ENCODE measurements around the gene LTBP2. TPM values are rescaled to one million over a fixed set of nuclear protein-coding genes. Genes with fewer than 3 reads are reported as not detected.
A peak's percentile ranks its signal among the peaks of the same experiment; 100 is the strongest.

Gene LTBP2
- polyA plus RNA-seq, 2 of the 4 experiments (the other 2 are of a cell fraction): 4.9 to 14.4 TPM

DNA sequence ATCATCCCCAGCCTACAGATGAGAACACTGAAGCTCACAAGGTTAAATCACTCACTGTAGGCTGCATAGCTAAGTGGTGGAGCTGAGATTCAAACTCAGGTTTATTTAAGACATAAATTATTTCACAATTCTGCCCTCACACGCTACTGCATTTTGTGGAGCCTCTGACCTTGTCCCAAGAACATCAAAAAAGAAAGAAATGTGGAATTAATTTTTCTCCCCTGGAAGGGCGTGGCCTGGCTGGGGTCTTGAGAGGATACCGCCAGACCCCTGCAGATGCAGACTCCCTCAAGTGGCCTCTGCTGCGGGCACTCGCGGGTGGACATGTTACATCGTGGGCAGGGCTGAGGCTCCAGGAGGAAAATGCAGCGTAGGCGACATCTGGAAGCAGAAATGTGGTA, 40.6 kb downstream of the LTBP2 start:
- ATAC-seq (peak; percentile 10 to 12; a peak in 3 of 6 replicates), FAIRE-seq (no peak), DNase-seq (ENCODE audit: low read depth in 1 of 2, low spot score in 1 of 2) (no peak)
- peaks cover 82% of the 10 kb centered on the region for H3K4me1 ChIP-seq
- 9% methylated on average over 9 of the region's 9 CpGs for WGBS (ENCODE audit: missing lambda C conversion rate)
- ChIA-PET POLR2A (interaction anchor here (0.7 to 2.9 kb wide), 10 partner anchors 8 to 160 kb away, joined by 3 to 17 read pairs (median 4); no protein-coding TSS in a partner anchor), CTCF (interaction anchor here (0.8 to 4.5 kb wide), 12 partner anchors 9 to 70 kb away, joined by 3 to 42 read pairs (median 4); partner anchors contain the start of gene LTBP2)
- TF ChIP-seq CEBPB (IDR thresholded peaks at IDR 0.05) (0 out of 4 replicates have a peak, but pooled peaks of 1 of the 2 experiments have one; percentile 11), ZNF302 (CRISPR knock-in tag; IDR thresholded peaks at IDR 0.05) (no peak), GATA3 (IDR thresholded peaks at IDR 0.05; ENCODE audit: borderline replicate concordance) (no peak), HOXB5 (CRISPR knock-in tag; IDR thresholded peaks at IDR 0.05) (0 out of 2 replicates have a peak, but pooled peaks have one; percentile 13), HES2 (IDR thresholded peaks at IDR 0.05) (no peak), ESRRA (IDR thresholded peaks at IDR 0.05; ENCODE audit: borderline replicate concordance, low read length) (peak; percentile 37; the same call in 1 of the 2 replicates)
- H3K9me3 ChIP-seq: no peaks in the 10 kb centered on the region
- peak overlapping the region; percentile 80 for H3K4me2 ChIP-seq
- peak overlapping the region; percentile 91 to 95 for H3K27ac ChIP-seq
- peak overlapping the region; percentile 25; the same call in 2 of the 3 replicates for H3K4me3 ChIP-seq

DNA sequence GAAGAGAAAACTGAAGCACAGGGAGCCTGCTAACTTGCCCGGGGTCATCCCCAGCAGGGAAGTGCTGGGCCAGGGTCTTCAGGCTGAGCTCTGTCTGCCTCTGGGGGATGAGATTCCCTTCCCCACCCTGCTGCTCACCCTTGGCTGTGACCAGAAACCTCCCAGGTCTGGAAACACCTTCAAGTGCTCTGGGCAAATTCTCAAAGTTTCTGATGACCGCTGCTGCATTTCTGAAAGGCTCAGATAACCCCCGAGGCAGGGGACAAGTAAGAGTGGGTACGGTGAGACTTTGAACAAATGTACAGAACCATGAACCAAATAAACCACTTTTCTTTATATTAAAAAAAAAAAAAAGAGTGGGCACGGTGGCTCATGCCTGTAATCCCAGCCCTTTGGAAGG, 41.3 kb downstream of the LTBP2 start:
- ChIA-PET POLR2A (interaction anchor here (1.0 to 2.9 kb wide), 5 partner anchors 8 to 62 kb away, joined by 3 to 17 read pairs (median 10); no protein-coding TSS in a partner anchor), CTCF (interaction anchor here (0.9 to 4.5 kb wide), 14 partner anchors 9 to 72 kb away, joined by 3 to 42 read pairs (median 3); partner anchors contain the start of gene LTBP2)
- TF ChIP-seq HEYL (CRISPR knock-in tag; IDR thresholded peaks at IDR 0.05) (no peak), HES2 (IDR thresholded peaks at IDR 0.05) (no peak), ZNF302 (CRISPR knock-in tag; IDR thresholded peaks at IDR 0.05) (no peak), ZFP36 (IDR thresholded peaks at IDR 0.05; ENCODE audit: borderline replicate concordance, partially characterized antibody) (no peak), KDM5A (IDR thresholded peaks at IDR 0.05) (no peak), HDAC2 (IDR thresholded peaks at IDR 0.05) (no peak)
- no peak overlapping the region for H3K4me3 ChIP-seq
- 81% methylated on average over 5 of the region's 5 CpGs for WGBS (ENCODE audit: missing lambda C conversion rate)
- peak overlapping the region; percentile 91 to 95 for H3K27ac ChIP-seq
- no peaks in the 10 kb centered on the region for H3K9me3 ChIP-seq
- peak overlapping the region; percentile 80 for H3K4me2 ChIP-seq
- H3K4me1 ChIP-seq: peaks cover 88% of the 10 kb centered on the region
- DNase-seq (ENCODE audit: low read depth in 1 of 2, low spot score in 1 of 2) (no peak), FAIRE-seq (no peak), ATAC-seq (no peak)

DNA sequence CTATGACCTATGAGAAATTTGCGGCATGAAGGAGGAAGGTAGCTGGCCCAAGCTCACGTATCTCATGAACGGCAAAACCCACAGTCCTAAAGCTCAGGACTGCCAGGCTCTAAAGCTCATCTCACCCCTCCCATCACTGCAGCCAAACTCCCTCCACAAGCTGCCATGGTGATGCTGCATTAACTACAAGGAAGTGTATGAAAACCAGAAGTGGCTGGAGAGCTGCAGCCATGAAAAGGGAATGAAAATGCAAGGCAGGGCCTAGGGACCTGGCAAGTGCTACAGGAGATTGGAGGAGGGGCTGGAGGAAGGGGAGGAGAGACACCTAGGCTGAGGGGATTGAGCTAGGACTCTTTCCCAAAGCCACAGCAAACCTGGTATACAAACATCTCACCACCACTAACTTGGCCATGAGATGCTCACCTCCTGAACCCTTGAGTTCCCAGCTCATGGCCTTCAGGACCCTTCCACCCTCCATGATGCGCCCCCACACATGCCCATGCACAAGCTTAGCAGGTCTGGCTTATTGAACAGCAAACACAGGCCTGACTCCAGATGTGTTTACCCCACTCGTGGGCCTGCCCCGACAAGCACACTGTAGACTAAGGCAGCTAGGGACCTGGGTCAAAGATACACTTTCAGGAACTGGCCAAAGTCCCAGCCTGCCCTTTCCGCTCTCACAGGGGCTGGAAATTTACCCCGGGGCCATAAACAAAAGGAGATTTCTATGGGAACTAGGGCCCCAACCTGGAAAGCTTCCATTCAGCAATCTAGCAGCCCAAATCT, 42.0 kb downstream of the LTBP2 start:
- POLR2A ChIA-PET: interaction anchor here (1.1 kb wide), 1 partner anchor 11 kb away, joined by 3 read pairs; no protein-coding TSS in a partner anchor
- DNase-seq (ENCODE audit: low read depth in 1 of 2, low spot score in 1 of 2): no peak
- FAIRE-seq: no peak
- H3K4me2 ChIP-seq: peak overlapping the region; percentile 80; the same call in 1 of the 3 replicates
- peak overlapping the region; percentile 91 to 95 for H3K27ac ChIP-seq
- H3K4me3 ChIP-seq: no peak overlapping the region
- 76% methylated on average over 8 of the region's 8 CpGs for WGBS (ENCODE audit: missing lambda C conversion rate)
- H3K4me1 ChIP-seq: peaks cover 85% of the 10 kb centered on the region
- CTCF ChIA-PET: interaction anchor here (0.9 to 2.1 kb wide), 12 partner anchors 8 to 71 kb away, joined by 3 to 5 read pairs (median 3); partner anchors contain the start of gene LTBP2
- TF ChIP-seq NFE2L2 (conservative IDR thresholded peaks at IDR 0.05; ENCODE audit: low read length) (no peak), BHLHE40 (IDR thresholded peaks at IDR 0.05; ENCODE audit: low read depth, low read length) (no peak), JUNB (IDR thresholded peaks at IDR 0.05) (no peak), GATA3 (IDR thresholded peaks at IDR 0.05; ENCODE audit: borderline replicate concordance) (no peak), ZC3H11A (IDR thresholded peaks at IDR 0.05) (no peak), RNF2 (IDR thresholded peaks at IDR 0.05; ENCODE audit: borderline replicate concordance, low read depth) (no peak), HOXB5 (CRISPR knock-in tag; IDR thresholded peaks at IDR 0.05) (no peak), HDAC2 (IDR thresholded peaks at IDR 0.05) (no peak), CHD4 (IDR thresholded peaks at IDR 0.05; ENCODE audit: borderline replicate concordance) (no peak), ESRRA (IDR thresholded peaks at IDR 0.05; ENCODE audit: borderline replicate concordance, low read length) (no peak), MAFK (IDR thresholded peaks at IDR 0.05; ENCODE audit: partially characterized antibody) (no peak), RCOR1 (IDR thresholded peaks at IDR 0.05; ENCODE audit: low read depth, low read length) (no peak), NPAS2 (CRISPR knock-in tag; IDR thresholded peaks at IDR 0.05; ENCODE audit: borderline replicate concordance) (no peak), CBX2 (IDR thresholded peaks at IDR 0.05; ENCODE audit: borderline replicate concordance, low read depth) (no peak)
- TF ChIP-seq, protein P1, sequence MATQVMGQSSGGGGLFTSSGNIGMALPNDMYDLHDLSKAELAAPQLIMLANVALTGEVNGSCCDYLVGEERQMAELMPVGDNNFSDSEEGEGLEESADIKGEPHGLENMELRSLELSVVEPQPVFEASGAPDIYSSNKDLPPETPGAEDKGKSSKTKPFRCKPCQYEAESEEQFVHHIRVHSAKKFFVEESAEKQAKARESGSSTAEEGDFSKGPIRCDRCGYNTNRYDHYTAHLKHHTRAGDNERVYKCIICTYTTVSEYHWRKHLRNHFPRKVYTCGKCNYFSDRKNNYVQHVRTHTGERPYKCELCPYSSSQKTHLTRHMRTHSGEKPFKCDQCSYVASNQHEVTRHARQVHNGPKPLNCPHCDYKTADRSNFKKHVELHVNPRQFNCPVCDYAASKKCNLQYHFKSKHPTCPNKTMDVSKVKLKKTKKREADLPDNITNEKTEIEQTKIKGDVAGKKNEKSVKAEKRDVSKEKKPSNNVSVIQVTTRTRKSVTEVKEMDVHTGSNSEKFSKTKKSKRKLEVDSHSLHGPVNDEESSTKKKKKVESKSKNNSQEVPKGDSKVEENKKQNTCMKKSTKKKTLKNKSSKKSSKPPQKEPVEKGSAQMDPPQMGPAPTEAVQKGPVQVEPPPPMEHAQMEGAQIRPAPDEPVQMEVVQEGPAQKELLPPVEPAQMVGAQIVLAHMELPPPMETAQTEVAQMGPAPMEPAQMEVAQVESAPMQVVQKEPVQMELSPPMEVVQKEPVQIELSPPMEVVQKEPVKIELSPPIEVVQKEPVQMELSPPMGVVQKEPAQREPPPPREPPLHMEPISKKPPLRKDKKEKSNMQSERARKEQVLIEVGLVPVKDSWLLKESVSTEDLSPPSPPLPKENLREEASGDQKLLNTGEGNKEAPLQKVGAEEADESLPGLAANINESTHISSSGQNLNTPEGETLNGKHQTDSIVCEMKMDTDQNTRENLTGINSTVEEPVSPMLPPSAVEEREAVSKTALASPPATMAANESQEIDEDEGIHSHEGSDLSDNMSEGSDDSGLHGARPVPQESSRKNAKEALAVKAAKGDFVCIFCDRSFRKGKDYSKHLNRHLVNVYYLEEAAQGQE (IDR thresholded peaks at IDR 0.05): no peak
- TF ChIP-seq, protein P2, sequence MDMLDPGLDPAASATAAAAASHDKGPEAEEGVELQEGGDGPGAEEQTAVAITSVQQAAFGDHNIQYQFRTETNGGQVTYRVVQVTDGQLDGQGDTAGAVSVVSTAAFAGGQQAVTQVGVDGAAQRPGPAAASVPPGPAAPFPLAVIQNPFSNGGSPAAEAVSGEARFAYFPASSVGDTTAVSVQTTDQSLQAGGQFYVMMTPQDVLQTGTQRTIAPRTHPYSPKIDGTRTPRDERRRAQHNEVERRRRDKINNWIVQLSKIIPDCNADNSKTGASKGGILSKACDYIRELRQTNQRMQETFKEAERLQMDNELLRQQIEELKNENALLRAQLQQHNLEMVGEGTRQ (IDR thresholded peaks at IDR 0.05): no peak
- ATAC-seq: no peak
- no peaks in the 10 kb centered on the region for H3K9me3 ChIP-seq
